Esophagus squamous epithelium (tissue), 5 donors: Measurements from ENCODE around the gene VIT. TPM values are rescaled to one million over a fixed set of nuclear protein-coding genes. Genes with fewer than 3 reads are reported as not detected.

Experiments used
- DNase-seq: peaks from one replicate; lab custom pipeline; 2025; lab: John Stamatoyannopoulos, UW
- H3K27ac ChIP-seq, 4 donors: fragments of 200-600 bp; sonication (generic); one replicate each; pipeline ENCODE4 v1.5.1; 2016 to 2019; ENCODE audit warnings: mild to moderate bottlenecking in 1 of 4
- H3K27me3 ChIP-seq, 4 donors: fragments of 200-600 bp; sonication (generic); 1 replicate in 3 of 4; 2 replicates in 1 of 4; pipeline versions ENCODE4 v1.5.1 to v1.6.0; 2017 to 2021; ENCODE audit warnings: antibody characterized with exemption in 1 of 4
- H3K36me3 ChIP-seq, 3 donors: fragments of 200-600 bp; sonication (generic); one replicate each; pipeline ENCODE4 v1.5.1; 2016 to 2019
- H3K4me1 ChIP-seq, 3 donors: fragments of 200-600 bp; sonication (generic); one replicate each; pipeline ENCODE4 v1.5.1; 2017 to 2019
- H3K4me3 ChIP-seq, 4 donors: fragments of 200-600 bp; sonication (generic); 1 replicate in 3 of 4; 2 replicates in 1 of 4; pipeline ENCODE4 v1.5.1; 2016 to 2019; ENCODE audit warnings: mild to moderate bottlenecking in 2 of 4, moderate library complexity in 1 of 4
- H3K9me3 ChIP-seq, 3 donors: fragments of 200-600 bp; sonication (generic); one replicate each; pipeline ENCODE4 v1.5.1; 2016 to 2019
- POLR2A ChIP-seq, 4 donors: fragments of 450-650 bp; IDR thresholded peaks; one replicate each; pipeline ENCODE4 v1.6.1; 2017; ENCODE audit warnings: antibody characterized with exemption in 4 of 4, mild to moderate bottlenecking in 4 of 4, moderate library complexity in 3 of 4
- WGBS, 2 donors: methylation state at CpG; one replicate each; pipeline ENCODE4 v1.1.5; 2018; 5-methylcytosine and 5-hydroxymethylcytosine counted together
- intact Hi-C: fragments of 100-400 bp; cut with DNase I; formaldehyde crosslinking; loops from one replicate; pipeline ENCODE4 v1.15.0; 2022
- total RNA-seq, 4 donors: library from RNA; depleted of rRNA; stranded (reverse); fragments of >200 nt; gene quantifications; one replicate each; pipeline ENCODE4 v1.1.0, GENCODE V29; 2016
- TF ChIP-seq, protein P1 (sequence below), 6 experiments: fragments of 450-650 bp in 4 of 6; fragments of 200-600 bp in 2 of 6; sonication (generic) in 2 of 6; IDR thresholded peaks; one replicate each; pipeline ENCODE4 v1.5.1; 2016 to 2019; ENCODE audit warnings: antibody characterized with exemption in 6 of 6, mild to moderate bottlenecking in 4 of 6, moderate library complexity in 4 of 6
- donor health status: DM: yes; HTN: yes; CAD: no.

The VIT gene
- total RNA-seq, 4 donors from 2014 or later = 2.9 to 36.8 (median 10.6) TPM

DNA sequence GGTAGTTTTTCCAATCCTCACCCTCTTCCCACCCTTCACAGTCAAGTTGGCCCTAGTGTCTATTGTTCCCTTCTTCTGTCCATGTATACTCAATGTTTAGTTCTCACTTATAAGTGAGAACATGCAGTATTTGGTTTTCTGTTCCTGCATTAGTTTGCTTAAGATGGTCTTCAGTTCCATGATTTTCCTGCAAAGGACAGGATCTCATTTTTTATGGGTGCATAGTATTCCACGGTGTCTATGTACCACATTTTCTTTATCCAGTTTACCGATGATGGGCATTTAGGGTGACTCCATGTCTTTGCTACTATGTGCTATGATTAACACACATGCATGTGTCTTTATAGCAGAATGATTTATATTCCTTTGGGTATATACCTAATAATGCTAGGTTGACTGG lies 165.4 kb downstream of the VIT start:
- peaks cover 0 to 91% (median 0%) of the 10 kb centered on the region in 3 donors for H3K36me3 ChIP-seq
- intact Hi-C loops = no loop called here

More for the DNA sequence above, 165.4 kb downstream of the VIT start:
- H3K4me1 ChIP-seq = no peaks in the 10 kb centered on the region
- H3K27me3 ChIP-seq = no peaks in the 10 kb centered on the region
- H3K9me3 ChIP-seq = no peaks in the 10 kb centered on the region
- H3K27ac ChIP-seq = no peak overlapping the region
- no peak for DNase-seq
- TF ChIP-seq, protein P1, sequence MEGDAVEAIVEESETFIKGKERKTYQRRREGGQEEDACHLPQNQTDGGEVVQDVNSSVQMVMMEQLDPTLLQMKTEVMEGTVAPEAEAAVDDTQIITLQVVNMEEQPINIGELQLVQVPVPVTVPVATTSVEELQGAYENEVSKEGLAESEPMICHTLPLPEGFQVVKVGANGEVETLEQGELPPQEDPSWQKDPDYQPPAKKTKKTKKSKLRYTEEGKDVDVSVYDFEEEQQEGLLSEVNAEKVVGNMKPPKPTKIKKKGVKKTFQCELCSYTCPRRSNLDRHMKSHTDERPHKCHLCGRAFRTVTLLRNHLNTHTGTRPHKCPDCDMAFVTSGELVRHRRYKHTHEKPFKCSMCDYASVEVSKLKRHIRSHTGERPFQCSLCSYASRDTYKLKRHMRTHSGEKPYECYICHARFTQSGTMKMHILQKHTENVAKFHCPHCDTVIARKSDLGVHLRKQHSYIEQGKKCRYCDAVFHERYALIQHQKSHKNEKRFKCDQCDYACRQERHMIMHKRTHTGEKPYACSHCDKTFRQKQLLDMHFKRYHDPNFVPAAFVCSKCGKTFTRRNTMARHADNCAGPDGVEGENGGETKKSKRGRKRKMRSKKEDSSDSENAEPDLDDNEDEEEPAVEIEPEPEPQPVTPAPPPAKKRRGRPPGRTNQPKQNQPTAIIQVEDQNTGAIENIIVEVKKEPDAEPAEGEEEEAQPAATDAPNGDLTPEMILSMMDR (IDR thresholded peaks at IDR 0.05) = no peak
- no peak for TF ChIP-seq POLR2A (IDR thresholded peaks at IDR 0.05)
- no peak overlapping the region for H3K4me3 ChIP-seq
- 91 to 97% methylated on average over 2 of the region's 2 CpGs for WGBS, 2 donors

Other genes with a start within 250 kb of the VIT start
- 10 to 100 TPM in 3 of 4 donors, 1 to 10 TPM in 1; 9.2 to 34.9 (median 26.4) TPM for gene FEZ2, start 98.5 kb upstream of the VIT start, total RNA-seq